ENCODE measurements around the gene MAD2L2.

DNA sequence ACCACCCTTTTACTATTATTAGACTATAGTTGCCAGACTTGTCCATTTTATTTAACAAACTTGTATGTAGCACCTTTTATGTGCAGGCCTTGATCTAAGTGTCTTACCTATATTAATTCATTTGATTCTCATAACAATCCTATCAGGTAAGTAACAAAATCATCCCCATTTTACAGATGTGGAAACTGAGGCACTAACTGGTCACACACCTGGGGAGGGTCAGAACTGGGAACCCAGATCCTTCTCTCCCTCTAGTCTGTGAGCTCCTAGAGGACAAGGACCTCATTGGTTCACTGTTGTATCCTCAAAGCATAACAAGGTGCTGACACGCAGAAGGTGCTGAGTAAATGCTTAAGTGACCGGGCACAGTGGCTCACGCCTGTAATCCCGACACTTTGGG is 41.6 kb downstream of the MAD2L2 start:
- no peak for TF ChIP-seq POLR2A (IDR thresholded peaks at IDR 0.05)
- TF ChIP-seq, protein P1, sequence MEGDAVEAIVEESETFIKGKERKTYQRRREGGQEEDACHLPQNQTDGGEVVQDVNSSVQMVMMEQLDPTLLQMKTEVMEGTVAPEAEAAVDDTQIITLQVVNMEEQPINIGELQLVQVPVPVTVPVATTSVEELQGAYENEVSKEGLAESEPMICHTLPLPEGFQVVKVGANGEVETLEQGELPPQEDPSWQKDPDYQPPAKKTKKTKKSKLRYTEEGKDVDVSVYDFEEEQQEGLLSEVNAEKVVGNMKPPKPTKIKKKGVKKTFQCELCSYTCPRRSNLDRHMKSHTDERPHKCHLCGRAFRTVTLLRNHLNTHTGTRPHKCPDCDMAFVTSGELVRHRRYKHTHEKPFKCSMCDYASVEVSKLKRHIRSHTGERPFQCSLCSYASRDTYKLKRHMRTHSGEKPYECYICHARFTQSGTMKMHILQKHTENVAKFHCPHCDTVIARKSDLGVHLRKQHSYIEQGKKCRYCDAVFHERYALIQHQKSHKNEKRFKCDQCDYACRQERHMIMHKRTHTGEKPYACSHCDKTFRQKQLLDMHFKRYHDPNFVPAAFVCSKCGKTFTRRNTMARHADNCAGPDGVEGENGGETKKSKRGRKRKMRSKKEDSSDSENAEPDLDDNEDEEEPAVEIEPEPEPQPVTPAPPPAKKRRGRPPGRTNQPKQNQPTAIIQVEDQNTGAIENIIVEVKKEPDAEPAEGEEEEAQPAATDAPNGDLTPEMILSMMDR (IDR thresholded peaks at IDR 0.05), result no peak
